ENCODE results near the gene MYH10.

The MYH10 gene

GRCh38 chr17:8639709-8640108, 9.2 kb upstream of the MYH10 start:
- no peak for DNase-seq
- intact Hi-C loops (cut with DNase I; ENCODE audit: low total_unique reads), result no loop called here
- no peaks in the 10 kb centered on the region for H3K9me3 ChIP-seq
- H3K4me3 ChIP-seq, result no peak overlapping the region
- no peak overlapping the region for H3K27ac ChIP-seq
- no peak for TF ChIP-seq CTCF (IDR thresholded peaks at IDR 0.05)
- no peaks in the 10 kb centered on the region for H3K27me3 ChIP-seq
- H3K4me1 ChIP-seq, result no peaks in the 10 kb centered on the region
- H3K36me3 ChIP-seq, result no peaks in the 10 kb centered on the region

- no peak for DNase-seq
- Histone ChIP-seq H3K4me3 (no peak overlapping the region), H3K9me3 (no peaks in the 10 kb centered on the region), H3K36me3 (no peaks in the 10 kb centered on the region), H3K27ac (peak overlapping the region; percentile 97 to 98), H3K4me1 (peaks cover 0 to 23% (median 12%) of the 10 kb centered on the region in 4 donors), H3K27me3 (no peaks in the 10 kb centered on the region)
- intact Hi-C loops (cut with DNase I; ENCODE audit: low total_unique reads), result no loop called here
- TF ChIP-seq CTCF (IDR thresholded peaks at IDR 0.05), result no peak
Observed at GRCh38 chr17:8632061-8632460, 1.5 kb upstream of the MYH10 start.

- intact Hi-C loops (cut with DNase I; ENCODE audit: low total_unique reads), result no loop called here
- Histone ChIP-seq H3K4me3 (peak overlapping the region; percentile 91 to 97), H3K9me3 (no peaks in the 10 kb centered on the region), H3K27ac (peak overlapping the region; percentile 97 to 98), H3K27me3 (no peaks in the 10 kb centered on the region), H3K36me3 (no peaks in the 10 kb centered on the region), H3K4me1 (peaks cover 0 to 25% (median 13%) of the 10 kb centered on the region in 4 donors)
- TF ChIP-seq CTCF (IDR thresholded peaks at IDR 0.05), result peak in 1 of 2 experiments; percentile 12
- no peak for DNase-seq
Observed at GRCh38 chr17:8631554-8631877, 991 bp upstream of the MYH10 start.

- peaks cover 0 to 30% (median 14%) of the 10 kb centered on the region in 4 donors for H3K4me1 ChIP-seq
- H3K36me3 ChIP-seq, result no peaks in the 10 kb centered on the region
- no peaks in the 10 kb centered on the region for H3K27me3 ChIP-seq
- H3K4me3 ChIP-seq, result peak overlapping the region; percentile 91 to 97
- peak in 1 of 2 experiments; percentile 14 for TF ChIP-seq CTCF (IDR thresholded peaks at IDR 0.05)
- intact Hi-C loops (cut with DNase I; ENCODE audit: low total_unique reads), result no loop called here
- peak; percentile 98 to 99 for DNase-seq
- no peaks in the 10 kb centered on the region for H3K9me3 ChIP-seq
- peak overlapping the region; percentile 97 to 98 for H3K27ac ChIP-seq
Observed at GRCh38 chr17:8630802-8631553, 453 bp upstream of the MYH10 start.

- Histone ChIP-seq H3K27ac (peak overlapping the region; percentile 97 to 98), H3K4me3 (peak overlapping the region; percentile 91 to 97), H3K4me1 (peaks cover 0 to 44% (median 14%) of the 10 kb centered on the region in 4 donors), H3K36me3 (no peaks in the 10 kb centered on the region), H3K27me3 (no peaks in the 10 kb centered on the region), H3K9me3 (no peaks in the 10 kb centered on the region)
- DNase-seq, result peak; percentile 49 to 74
- intact Hi-C loops (cut with DNase I; ENCODE audit: low total_unique reads), result loop anchor here (5.0 to 10.0 kb wide), 2 partner anchors 55 to 113 kb away; partner anchors contain the start of gene CCDC42
- no peak for TF ChIP-seq CTCF (IDR thresholded peaks at IDR 0.05)
Observed at GRCh38 chr17:8629371-8630226, 926 bp downstream of the MYH10 start.

Data from tibial artery (tissue), 4 donors.